GM15510 (cell line): ENCODE measurements around the gene NCL.

Experiments
- POLR2A ChIP-seq: IDR thresholded peaks from 3 replicates; pipeline ENCODE4 v1.6.1; 2011; ENCODE audit warnings: borderline replicate concordance; ENCODE audit not compliant: insufficient read length; ENCODE audit errors: extremely low read depth

The NCL gene

DNA sequence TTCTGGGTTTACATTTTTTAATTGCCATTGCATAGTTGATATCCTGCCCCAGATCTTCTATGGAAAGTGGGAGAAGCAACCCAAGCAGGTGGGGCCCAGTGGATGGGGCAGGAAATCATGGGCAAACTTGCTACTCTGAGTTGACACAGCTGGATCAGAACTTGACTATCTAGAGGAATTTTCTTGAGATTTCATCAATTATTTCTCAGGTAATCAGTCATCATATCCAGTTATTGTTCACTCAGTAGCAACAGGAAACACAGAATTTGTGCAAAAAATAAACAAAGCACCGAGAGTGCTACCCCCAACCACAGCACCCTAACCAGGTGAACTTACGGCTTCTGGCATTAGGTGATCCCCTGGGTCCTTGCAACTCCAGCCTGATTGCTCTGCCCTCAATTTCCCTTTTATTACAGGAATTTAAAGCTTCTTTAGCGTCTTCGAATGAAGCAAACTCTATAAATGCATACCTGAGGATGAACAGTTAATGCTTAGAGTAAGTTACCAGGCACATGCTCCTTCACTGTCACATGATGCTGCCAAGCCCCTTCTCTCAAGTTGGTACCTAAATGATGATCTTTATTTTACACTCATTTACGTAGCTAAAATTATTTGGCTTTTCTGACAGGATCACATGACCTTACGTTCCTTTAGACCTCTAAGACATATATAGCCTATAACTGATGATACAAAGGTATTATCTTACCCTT, 7.8 kb downstream of the NCL start:
- TF ChIP-seq POLR2A: no peak

DNA sequence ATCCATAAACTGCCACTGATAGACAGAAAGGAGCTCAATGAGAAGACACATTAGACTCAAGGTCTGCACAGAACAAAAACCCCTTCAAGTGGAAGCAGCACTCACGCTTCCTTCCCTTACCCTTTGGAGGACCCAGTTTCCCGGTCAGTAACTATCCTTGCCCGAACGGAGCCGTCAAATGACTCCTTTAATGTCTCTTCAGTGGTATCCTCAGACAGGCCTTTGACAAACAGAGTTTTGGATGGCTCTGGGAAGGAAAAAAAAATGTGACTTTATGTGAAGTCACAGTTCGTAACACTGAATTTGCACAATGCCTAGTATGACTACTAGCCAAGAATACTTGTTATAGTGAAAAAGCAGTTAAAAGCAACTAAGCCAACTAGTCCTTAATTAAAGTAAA, 8.4 kb downstream of the NCL start:
- TF ChIP-seq POLR2A: no peak

DNA sequence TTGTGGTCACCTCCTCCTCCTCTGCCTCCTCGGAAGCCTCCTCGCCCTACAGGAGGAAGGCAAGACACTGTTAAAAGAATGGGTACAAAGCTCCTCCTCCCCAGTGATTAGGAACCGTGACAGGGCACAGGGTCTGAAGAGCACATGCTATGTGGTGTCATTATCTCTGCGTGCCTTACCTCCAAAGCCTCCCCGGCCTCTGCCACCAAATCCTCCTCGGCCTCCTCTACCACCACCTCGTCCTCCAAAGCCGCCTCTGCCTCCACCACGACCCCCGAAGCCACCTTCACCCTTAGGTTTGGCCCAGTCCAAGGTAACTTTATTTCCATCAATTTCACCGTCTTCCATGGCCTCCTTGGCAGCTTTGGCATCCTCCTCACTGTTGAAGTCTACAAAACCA, 9.1 kb downstream of the NCL start:
- TF ChIP-seq POLR2A: no peak

DNA sequence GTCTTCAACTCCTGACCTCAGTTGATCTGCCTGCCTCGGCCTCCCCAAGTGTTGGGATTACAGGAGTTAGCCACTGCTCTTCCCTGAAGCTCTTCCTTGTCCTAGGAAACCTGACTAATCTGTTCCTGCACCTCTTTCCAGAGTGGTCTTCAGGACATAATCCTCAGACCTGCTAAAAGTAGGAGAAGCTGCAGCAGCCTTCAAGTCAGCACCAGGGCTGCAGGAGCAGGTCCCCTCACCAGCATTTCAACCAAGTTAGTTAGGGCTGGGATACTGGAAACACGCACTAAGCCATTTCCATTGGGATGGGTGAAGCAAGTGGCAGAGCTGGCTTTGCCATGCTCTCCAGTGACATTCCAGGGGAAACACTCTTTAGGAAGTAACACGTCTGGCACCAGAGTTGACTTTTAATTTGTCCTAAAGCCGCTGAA, 9.9 kb downstream of the NCL start:
- no peak for TF ChIP-seq POLR2A

DNA sequence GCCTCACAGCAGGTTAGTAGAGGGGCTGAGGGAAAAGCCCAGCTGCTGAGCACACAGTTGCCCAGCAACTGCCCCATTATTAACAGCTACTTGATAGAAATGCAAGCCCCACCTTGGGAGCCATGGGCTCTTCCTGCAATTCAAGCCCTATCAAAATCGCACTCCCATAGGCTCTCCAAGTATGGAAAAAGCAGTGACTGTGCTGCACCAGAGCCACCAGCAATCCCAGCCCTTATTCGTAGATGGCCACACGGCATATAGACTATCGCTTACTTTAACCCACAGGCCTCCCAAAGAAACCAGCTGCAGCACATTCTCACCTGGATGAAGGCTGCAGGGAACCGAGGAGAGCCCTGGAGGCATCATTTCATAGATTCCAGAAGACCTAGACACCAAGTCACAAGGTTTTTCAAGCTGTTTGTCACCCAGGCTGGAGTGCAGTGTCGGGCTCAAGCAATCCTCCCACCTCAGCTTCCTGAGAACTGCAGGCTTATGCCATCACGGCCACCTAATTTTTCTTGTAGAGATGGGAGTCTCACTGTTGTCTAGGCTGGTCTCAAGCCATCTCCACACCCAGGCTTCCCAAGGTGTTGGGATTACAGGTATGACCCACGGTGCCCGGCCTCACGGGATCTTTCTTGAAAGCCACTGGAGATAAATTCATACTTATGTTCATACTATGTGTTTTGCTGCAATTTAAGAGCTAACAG, 11.3 kb downstream of the NCL start:
- TF ChIP-seq POLR2A: peak; percentile 32

DNA sequence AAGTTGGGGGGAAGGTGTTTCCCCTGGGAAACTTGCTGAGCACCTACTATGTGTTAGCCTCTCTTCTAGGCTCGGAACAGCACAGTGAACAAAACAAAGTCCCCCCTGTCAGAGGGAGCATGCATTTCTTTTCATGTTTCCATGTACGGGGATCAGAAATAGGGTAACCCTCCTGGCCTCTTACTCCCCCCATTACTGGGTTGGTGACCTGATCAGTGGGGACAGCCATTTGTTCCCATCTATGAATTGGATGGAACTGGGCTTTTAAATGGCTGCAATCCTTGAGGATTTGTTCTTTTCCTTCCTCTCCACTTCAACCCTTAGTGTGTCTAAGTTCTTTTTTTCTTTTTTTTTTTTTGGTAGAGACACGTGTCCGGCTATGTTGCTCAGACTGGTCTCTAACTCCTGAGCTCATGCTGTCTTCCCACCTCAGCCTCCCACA, 13.7 kb downstream of the NCL start:
- TF ChIP-seq POLR2A: no peak

DNA sequence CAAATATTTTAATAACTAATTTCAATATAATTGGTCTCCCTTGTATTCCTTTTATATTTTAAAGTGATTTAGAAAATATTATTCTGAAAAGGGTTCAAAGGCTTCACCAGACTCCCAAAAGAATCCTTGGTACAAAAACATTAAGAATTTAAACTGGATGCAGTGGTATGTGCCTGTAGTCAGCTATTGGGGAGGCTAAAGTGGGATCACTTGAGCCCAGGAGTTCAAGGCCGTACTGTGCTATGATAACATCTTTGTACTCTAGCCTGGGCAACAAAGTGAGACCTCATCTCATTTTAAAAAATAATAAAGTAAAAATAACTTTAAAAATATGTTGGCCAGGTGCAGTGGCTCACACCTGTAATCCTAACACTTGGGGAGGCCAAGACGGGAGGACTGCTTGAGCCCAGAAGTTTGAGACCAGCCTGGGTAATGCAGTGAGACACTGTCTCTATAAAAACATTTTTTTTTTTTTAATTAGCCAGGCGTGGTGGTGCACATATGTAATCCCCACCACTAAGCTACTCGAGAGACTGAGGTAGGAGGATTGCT, 14.7 kb downstream of the NCL start:
- no peak for TF ChIP-seq POLR2A

DNA sequence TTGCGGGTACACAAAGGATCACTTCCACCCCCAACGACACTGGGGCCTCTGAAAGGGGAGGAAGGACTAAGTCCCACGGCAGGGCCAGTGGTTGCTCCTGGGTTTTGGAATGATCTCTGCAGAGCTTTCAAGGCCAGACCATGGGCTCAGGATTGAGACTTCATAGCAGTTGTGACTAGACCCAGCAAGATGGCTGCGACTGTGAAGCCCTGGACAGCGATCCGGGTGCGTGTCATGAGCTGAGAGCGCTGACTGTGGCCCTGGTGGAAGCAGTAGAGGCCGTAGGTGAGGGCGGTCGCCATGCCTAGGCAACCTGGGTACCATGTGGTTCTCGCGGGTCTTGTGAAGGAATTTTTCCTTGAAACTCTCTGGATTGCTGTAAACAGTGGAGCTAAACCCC, 27.3 kb downstream of the NCL start:
- no peak for TF ChIP-seq POLR2A

DNA sequence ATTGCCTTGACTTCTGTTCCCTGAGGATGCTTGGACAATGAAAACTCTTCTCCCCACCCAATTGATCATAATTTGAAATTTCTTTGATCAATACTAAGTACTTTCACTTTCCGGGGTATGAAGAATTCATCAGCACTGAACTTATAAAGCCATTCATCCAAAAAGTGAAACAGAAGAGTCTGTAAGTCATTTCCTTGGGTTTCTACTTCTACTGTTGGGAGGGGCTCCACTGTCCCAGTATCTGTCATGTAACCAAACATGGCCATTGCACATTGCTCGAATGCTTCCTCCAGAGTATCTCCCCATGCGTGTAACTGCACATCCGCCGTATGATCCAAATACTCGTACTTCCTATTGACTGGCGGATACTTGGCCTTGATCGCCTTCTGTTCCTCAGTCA, 30.3 kb downstream of the NCL start:
- no peak for TF ChIP-seq POLR2A

DNA sequence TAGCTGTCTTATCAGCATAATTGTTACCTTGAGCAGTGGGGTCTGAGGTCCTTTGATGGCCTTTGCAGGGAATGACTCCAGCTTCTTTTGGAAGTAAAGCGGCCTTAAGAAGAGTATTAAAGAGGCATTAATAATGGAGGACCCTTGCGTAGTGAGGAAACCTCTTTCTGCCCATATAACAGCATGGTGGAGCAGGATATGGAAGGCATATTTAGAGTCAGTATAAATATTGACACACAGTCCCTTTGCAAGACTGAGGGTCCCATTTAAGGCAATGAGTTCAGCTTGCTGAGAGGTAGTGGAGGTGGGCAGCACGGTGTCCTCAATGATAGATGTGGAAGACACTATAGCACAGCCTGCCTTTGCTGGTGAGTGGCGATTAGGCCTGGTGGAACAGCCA, 32.7 kb downstream of the NCL start:
- no peak for TF ChIP-seq POLR2A

DNA sequence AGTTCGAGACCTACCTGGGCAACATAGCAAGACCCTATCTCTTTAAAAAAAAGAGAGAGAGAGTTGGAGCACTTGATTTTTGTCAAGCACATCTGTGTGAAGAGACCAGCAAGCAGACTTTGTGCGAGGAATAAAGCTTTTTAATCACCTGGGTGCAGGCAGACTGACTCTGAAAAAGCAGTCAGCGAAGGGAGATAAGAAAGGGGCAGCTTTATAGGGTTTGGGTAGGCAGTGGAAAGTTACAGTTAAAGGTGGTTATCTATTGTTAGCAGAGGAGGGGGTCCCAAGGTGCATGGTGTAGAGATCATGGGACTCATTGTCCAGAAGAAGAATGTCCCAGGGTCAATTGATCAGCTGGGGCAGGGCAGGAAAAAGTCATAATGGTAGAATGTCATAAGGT, 34.4 kb downstream of the NCL start:
- no peak for TF ChIP-seq POLR2A

DNA sequence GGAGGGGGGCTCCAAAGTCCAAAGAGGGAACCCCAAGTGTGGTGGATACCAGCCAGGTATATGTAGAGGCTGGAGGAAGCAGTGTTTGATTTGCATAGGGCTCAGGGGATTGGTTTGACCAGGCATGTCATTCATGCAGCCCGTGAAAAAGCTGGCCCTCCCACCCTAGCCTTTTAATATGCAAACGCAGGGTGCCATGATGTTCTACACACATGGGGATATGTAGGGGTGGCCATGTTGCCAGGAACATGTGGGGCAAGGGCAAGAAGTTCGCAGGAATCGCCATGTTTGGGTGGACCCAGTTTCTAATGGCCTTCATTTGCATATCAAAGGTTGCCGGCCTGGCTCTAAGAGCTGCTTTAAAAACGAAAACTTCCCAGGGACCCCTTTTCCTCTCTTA, 35.1 kb downstream of the NCL start:
- TF ChIP-seq POLR2A: no peak

DNA sequence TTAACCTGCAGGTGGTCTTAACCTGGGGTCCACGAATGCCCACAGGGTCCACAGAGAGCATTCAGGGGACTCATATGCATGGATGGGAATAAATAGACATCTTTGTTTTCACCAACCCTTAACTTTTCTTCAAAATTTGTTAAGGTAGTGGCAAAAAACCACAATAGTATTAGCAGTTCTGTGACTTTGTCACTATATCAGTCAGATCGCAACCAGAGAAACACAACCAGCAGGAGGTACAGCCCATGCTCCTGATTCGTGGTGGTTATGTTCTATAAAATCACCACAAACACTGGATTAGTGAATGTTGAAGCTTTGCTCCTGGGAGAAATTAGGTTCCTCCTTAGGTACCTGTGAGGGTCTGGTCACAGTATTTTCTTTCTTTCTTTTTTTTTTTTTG, 37.2 kb downstream of the NCL start:
- TF ChIP-seq POLR2A: no peak

DNA sequence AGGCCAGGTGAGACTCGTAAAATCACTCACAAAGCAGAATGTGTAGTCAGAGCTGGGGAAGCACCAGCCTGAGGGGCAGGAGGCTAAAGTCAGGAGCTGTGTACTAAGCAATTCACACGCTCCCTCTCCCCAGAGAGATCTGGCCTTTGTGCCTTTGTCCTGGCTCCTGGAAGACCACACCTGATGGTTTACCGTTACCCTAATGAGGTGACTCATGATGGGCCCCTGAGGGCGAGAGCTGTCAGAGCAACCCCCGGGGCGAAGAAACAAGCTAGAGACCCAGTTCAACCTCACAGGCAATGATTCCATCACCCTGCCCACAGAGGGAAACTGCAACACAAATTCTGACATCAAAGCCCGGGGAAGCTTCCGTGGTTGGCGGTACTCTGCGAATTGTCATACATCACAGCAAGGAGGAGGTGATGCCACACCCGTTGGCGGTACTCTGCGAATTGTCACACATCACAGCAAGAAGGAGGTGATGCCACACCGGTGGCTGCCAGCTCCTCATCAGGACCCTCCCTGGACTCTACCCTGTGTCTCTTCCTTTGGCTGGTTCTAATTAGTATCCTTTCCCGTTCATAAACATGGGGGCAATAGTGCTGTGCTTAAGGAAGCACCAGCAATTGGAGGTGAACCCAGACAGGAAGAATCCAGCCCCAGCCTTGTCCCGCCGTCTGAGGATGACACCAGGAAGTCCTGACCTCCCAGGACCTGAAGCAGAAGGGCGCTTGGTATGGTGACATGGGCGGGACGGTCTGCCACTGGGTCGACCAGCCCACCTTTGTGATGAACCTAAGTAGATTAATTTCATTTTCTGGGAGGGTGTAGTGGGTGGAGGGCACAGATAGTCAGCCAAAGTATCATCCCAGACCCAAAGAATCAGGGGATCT, 38.2 kb downstream of the NCL start:
- TF ChIP-seq POLR2A: no peak

DNA sequence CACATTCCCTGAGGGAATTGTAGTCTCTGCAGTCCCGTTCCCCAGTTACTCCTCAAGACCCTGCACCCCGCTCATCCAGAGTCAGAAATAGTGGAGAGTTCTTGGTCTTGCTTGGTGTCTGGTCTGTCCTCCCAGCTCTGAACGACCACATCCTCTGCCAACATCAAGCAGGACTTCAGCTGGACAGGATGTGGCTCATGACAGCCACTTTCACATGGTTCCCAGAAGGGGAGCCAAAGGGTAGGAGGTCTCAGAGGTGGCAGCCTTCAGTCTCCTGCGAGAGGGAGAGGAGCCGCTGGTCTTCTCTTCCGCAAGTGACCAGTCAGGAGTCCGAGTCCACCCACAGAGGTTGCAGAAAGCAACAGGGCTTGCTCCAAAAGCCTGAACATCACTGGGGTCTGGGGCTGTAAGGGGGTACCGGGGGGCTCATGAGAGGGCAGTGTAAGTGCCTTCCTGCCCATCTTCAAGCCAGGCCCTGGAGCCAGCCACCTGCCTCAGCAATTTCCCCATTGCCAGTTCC, 38.9 kb downstream of the NCL start:
- TF ChIP-seq POLR2A: no peak
